ENCODE data around the gene SIGLECL1. TPM values are rescaled to one million over a fixed set of nuclear protein-coding genes. Genes with fewer than 3 reads are reported as not detected.

Gene SIGLECL1
- total RNA-seq, 1 experiment from 2014 or later = not detected

DNA sequence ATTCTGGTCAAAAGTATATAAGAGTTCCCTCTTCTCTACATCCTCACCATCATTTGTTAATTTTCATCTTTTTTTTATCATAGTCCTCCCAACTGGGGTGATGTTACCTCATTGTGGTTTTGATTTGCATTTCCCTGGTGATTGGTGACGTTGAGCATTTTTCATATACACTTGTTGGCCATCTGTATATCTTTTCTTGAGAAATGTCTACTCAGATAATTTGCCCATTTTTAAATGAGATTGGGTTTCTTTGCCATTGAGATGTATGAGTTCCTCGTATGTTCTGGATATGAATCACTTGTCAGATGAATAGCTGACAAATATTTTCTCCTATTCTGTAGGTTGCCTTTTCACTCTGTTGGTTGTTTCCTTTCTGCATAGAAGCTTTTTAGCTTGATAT, 23.6 kb upstream of the SIGLECL1 start:
- DNase-seq (ENCODE audit: low spot score) = no peak
- H3K36me3 ChIP-seq (ENCODE audit: insufficient read depth, low read length, poor library complexity, severe bottlenecking) = no peaks in the 10 kb centered on the region
- no peak for TF ChIP-seq EZH2 (IDR thresholded peaks at IDR 0.05; ENCODE audit: borderline replicate concordance, low read depth, low read length, poor library complexity, severe bottlenecking)
- TF ChIP-seq, protein P1, sequence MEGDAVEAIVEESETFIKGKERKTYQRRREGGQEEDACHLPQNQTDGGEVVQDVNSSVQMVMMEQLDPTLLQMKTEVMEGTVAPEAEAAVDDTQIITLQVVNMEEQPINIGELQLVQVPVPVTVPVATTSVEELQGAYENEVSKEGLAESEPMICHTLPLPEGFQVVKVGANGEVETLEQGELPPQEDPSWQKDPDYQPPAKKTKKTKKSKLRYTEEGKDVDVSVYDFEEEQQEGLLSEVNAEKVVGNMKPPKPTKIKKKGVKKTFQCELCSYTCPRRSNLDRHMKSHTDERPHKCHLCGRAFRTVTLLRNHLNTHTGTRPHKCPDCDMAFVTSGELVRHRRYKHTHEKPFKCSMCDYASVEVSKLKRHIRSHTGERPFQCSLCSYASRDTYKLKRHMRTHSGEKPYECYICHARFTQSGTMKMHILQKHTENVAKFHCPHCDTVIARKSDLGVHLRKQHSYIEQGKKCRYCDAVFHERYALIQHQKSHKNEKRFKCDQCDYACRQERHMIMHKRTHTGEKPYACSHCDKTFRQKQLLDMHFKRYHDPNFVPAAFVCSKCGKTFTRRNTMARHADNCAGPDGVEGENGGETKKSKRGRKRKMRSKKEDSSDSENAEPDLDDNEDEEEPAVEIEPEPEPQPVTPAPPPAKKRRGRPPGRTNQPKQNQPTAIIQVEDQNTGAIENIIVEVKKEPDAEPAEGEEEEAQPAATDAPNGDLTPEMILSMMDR (conservative IDR thresholded peaks at IDR 0.05; ENCODE audit: low read depth, low read length) = no peak
- intact Hi-C loops (cut with micrococcal nuclease; ENCODE audit: unreplicated experiment) = no loop called here
- BruUV-seq (replicated peaks) = no TSS peak
- H3K27me3 ChIP-seq (replicated peaks; ENCODE audit: insufficient read depth, low read depth, low read length, poor library complexity) = peaks cover 54% of the 10 kb centered on the region
- no peak overlapping the region for H3K27ac ChIP-seq (ENCODE audit: low read depth, low read length, poor library complexity, severe bottlenecking)
- CTCF ChIA-PET = no interaction called here
- H3K4me3 ChIP-seq (ENCODE audit: low read depth, low read length, poor library complexity, severe bottlenecking) = no peak overlapping the region
- H3K4me1 ChIP-seq (ENCODE audit: insufficient read depth, low read length, poor library complexity, severe bottlenecking) = no peaks in the 10 kb centered on the region
- H3K9me3 ChIP-seq (ENCODE audit: low read depth, low read length, poor library complexity, severe bottlenecking) = no peaks in the 10 kb centered on the region
- POLR2A ChIA-PET (ENCODE audit: low non-redundant PET) = no interaction called here

DNA sequence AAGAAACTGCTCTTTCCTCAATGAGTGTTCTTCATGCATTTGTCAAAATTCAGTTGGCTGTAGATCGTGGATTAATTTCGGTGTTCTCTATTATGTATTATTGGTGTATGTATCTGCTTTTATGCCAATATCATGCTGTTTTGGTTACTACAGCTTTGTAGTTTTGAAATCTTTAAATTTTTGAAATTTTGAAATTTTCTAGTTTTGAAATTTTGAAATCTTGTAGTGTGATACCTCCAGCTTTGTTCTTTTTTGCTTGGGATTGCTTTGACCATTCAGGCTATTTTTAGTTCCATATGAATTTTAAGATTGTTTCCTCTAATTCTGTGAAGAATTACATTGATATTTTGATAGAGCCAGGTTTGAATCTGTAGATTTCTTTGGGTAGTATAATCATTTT, 22.9 kb upstream of the SIGLECL1 start:
- Histone ChIP-seq H3K4me1 (ENCODE audit: insufficient read depth, low read length, poor library complexity, severe bottlenecking) (no peaks in the 10 kb centered on the region), H3K36me3 (ENCODE audit: insufficient read depth, low read length, poor library complexity, severe bottlenecking) (no peaks in the 10 kb centered on the region), H3K4me3 (ENCODE audit: low read depth, low read length, poor library complexity, severe bottlenecking) (no peak overlapping the region), H3K27ac (ENCODE audit: low read depth, low read length, poor library complexity, severe bottlenecking) (no peak overlapping the region), H3K9me3 (ENCODE audit: low read depth, low read length, poor library complexity, severe bottlenecking) (no peaks in the 10 kb centered on the region), H3K27me3 (replicated peaks; ENCODE audit: insufficient read depth, low read depth, low read length, poor library complexity) (peaks cover 48% of the 10 kb centered on the region)
- POLR2A ChIA-PET (ENCODE audit: low non-redundant PET) = no interaction called here
- no TSS peak for BruUV-seq (replicated peaks)
- TF ChIP-seq, protein P1 (conservative IDR thresholded peaks at IDR 0.05; ENCODE audit: low read depth, low read length) = no peak
- no peak for TF ChIP-seq EZH2 (IDR thresholded peaks at IDR 0.05; ENCODE audit: borderline replicate concordance, low read depth, low read length, poor library complexity, severe bottlenecking)
- CTCF ChIA-PET = no interaction called here
- intact Hi-C loops (cut with micrococcal nuclease; ENCODE audit: unreplicated experiment) = no loop called here
- DNase-seq (ENCODE audit: low spot score) = no peak

DNA sequence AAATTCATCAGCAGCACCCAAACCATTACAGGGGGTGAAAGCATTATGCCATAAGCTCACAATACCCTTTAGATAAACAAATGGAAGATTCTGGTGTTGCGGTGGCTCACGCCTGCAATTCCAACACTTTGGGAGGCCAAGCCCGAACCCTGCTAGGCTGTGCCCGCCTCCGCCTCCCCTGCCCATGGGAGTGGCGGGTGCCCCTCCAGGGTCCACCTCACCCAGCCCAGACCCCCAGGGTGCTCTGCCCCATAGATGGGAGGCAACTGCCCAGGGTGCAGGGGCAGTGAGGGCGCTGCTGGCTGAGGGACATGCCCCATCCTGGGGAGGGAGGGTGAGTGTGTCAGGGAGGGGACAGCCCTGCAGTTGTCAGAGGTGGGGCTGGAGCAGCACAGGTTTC, 10.0 kb upstream of the SIGLECL1 start:
- no peak for DNase-seq (ENCODE audit: low spot score)
- Histone ChIP-seq H3K27ac (ENCODE audit: low read depth, low read length, poor library complexity, severe bottlenecking) (no peak overlapping the region), H3K36me3 (ENCODE audit: insufficient read depth, low read length, poor library complexity, severe bottlenecking) (no peaks in the 10 kb centered on the region), H3K4me1 (ENCODE audit: insufficient read depth, low read length, poor library complexity, severe bottlenecking) (no peaks in the 10 kb centered on the region), H3K27me3 (replicated peaks; ENCODE audit: insufficient read depth, low read depth, low read length, poor library complexity) (peaks cover 43% of the 10 kb centered on the region), H3K9me3 (ENCODE audit: low read depth, low read length, poor library complexity, severe bottlenecking) (no peaks in the 10 kb centered on the region), H3K4me3 (ENCODE audit: low read depth, low read length, poor library complexity, severe bottlenecking) (no peak overlapping the region)
- POLR2A ChIA-PET (ENCODE audit: low non-redundant PET) = no interaction called here
- CTCF ChIA-PET = interaction anchor here (0.7 kb wide), 1 partner anchor 119 kb away, joined by 3 read pairs; no protein-coding TSS in a partner anchor
- TF ChIP-seq, protein P1 (conservative IDR thresholded peaks at IDR 0.05; ENCODE audit: low read depth, low read length) = no peak
- TF ChIP-seq EZH2 (IDR thresholded peaks at IDR 0.05; ENCODE audit: borderline replicate concordance, low read depth, low read length, poor library complexity, severe bottlenecking) = no peak
- intact Hi-C loops (cut with micrococcal nuclease; ENCODE audit: unreplicated experiment) = no loop called here
- BruUV-seq (replicated peaks) = no TSS peak
